Stimulated activated CD4-positive, alpha-beta T cell treated with anti-CD3 and anti-CD28 coated beads, Interleukin-2, amount 100 ng/mL, for 24 hours (primary cell): Measurements from ENCODE around the gene RAB5IF.
"Not testable (repeated sequence)": the region's sequence is repeated elsewhere in the genome, so short reads cannot be mapped to it uniquely, and the experiment has no call there.

Source experiments
- DNase-seq, 2 donors: peaks; one replicate each; pipeline ENCODE4 v3.0.0-alpha.2; 2020

Gene RAB5IF, protein sequence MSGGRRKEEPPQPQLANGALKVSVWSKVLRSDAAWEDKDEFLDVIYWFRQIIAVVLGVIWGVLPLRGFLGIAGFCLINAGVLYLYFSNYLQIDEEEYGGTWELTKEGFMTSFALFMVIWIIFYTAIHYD

DNA sequence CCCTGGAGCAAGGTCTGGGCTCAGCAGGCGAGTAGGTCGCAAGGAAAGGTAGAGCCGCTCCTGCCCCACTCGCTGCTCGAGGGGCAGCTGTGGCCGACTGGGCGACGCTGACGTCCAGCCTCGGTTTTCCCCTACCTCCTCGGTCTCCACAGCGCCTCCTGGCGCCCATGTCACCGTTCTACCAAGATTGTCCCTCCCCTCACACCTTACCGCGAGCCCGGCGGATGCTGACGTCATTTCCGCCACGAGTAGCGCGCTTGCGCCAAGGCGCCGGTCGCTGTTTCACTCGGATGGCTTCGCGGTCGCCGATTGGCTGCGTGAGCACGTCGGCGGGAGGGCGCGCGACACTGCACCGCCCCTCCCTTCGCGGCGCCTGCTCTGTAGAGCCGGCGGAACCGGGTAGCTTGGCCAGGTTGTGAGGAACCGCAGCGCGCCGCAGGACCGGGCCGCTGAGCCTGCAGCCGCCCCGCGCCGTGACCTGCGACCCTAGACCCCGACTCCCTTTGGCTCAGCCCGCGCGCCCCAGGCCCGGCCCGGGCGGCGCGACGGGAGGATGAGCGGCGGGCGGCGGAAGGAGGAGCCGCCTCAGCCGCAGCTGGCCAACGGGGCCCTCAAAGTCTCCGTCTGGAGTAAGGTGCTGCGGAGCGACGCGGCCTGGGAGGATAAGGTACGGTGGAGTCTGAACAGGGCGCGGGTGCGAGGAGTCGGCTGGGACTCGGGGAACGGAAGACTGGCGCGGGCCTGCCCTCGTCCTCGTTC is at the start of gene RAB5IF:
Gene RAB5IF, plus strand, starts transcription at position 381 of the 759 bp plus-strand sequence. Its CDS starts 173 bp downstream, at position 554.
- peak; percentile 99 for DNase-seq

DNA sequence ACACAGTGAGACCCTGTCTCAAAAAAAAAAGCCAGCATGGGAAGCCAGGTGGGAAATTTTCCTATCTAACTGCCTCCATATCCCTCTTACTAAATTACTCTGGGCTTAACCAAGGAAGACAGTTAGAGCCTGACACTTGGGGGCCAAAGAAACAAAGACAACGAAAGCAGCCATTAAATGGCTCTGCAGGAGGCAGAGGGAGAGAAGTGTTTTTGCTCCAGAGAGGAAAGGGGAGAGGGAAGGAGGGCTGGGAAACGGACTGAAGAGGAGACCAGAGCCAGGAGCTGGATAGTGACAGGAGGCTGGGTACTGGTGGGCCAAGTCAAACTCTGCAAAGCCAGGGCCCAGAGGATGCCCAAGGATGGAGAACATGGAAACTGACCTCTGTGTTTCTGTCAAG is 42.9 kb upstream of the RAB5IF start:
- DNase-seq = no peak

DNA sequence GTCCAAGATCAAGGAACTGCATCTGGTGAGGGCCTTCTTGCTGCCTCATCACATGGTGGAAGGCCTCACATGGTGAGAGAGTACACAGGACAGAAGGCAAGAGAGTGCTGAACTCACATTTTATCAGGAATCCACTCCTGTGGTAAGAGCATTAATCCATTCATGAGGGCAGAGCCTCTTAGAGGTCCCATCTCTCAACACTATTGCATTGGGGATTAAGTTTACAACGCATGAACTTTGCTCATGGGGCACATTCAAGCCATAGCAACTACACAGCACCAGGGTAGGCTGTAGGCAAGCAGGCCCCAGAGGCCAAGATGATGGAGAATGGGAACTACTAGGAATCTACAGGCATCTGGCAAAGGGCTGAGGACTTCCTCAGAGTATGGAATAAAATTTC is 42.2 kb upstream of the RAB5IF start:
- no peak for DNase-seq

DNA sequence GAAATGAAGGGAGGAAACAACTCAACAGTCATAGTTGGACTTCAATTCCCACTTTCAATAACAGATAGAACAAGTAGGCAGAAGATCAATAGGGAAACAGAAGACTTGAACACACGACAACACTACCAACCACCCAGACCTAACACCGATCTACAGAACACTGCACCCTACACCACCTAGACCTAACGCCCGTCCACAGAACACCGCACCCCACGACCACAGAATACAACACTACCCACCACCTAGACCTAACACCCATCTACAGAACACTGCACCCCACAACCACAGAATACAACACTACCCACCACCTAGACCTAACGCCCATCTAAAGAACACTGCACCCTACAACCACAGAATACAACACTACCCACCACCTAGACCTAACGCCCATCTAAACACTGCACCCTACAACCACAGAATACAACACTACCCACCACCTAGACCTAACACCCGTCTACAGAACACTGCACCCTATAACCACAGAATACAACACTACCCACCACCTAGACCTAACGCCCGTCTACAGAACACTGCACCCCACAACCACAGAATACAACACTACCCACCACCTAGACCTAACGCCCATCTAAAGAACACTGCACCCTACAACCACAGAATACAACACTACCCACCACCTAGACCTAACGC is 41.4 kb upstream of the RAB5IF start:
- DNase-seq = not testable (repeated sequence)

DNA sequence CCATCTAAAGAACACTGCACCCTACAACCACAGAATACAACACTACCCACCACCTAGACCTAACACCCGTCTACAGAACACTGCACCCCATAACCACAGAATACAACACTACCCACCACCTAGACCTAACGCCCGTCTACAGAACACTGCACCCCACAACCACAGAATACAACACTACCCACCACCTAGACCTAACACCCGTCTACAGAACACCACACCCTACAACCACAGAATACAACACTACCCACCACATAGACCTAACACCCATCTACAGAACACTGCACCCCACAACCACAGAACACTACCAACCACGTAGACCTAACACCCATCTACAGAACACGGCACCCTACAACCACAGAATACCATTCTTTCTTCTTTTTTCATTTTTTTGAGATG is 40.9 kb upstream of the RAB5IF start:
- DNase-seq = not testable (repeated sequence)

DNA sequence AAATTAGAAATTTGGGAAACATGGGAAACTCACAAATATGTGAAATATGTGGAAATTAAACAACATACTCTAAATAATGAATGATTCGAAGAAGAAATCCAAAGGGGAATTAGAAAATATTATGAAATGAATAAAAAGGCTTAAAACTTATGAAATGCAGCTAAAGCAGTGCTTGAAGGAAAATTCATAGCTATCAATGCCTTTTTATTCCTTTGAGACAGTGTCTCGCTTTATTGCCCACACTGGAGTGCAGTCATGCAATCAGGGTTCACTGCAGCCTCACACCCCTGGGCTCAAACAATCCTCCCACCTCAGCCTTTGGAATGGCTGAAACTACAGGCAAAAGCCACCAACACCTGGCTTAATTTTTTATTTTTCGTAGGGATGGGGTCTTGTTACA is 40.1 kb upstream of the RAB5IF start:
- no peak for DNase-seq

DNA sequence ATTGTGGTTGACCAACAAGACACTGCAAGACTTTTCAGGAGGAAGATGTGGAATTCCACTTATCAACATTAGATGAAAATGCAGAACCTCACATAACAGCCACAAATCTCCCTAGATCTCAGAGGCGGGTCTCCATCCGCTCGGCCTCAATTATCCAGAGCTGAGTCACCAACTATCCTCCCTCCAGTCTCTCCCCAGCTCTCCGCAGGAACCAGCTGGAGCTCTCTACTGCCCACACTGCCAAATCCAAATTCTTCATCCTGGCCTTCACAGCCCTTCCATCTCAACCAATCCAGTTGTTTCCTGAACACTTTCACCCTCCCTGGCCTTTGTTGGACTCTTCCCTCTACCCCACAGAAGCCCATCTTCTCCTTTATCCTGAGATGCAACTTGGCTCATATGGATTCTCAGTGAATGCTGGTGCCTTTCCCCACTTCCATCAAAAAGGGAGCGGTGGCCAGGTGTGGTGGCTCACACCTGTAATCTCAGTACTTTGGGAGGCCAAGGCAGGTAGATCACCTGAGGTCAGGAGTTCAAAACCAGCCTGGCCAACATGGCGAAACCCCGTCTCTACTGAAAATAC is 35.6 kb upstream of the RAB5IF start:
- DNase-seq = no peak

DNA sequence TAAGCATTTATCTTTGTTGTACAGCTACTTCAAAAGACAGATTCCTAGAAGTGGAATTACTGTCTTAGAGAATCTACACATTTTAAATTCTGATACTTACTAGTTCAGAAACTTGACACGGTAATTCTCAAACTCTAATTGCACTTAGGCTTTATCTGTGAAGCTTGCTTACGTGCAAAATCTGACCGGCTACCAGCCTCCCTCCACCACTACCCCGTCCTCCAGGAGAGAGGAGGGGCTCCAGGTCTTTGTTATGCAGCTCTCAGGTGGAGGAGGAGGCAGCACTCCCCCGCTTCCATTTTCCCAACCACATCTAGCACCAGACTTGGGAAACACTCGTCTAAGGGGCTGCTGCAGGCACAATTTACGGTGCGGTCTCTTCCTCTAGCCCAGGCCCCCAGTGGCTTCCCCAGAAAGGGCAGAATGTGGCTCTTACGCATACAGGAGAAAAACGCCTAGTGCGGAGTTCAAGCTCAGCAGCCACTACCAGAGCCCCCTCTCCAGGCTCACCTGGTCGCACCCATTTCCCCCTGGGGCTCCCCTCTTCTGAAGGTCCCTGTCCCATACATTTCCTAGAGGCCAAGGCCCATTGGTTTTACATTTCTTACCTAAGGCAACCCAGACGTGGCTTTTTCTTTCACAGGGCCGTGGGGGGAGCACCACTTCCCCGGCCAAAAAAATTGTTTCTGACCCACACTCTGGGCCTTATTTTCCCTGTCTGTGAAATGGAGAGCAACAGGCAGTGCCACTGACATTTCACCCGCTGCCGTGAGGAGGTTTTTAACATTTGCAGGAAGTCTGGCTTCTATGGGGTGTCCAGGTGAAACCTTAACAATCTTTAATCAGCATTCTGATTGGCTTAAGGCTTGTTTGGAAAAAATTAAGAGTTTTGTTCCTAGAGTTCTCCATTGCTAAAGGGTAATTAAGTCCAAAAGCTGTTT is 33.7 kb upstream of the RAB5IF start:
- DNase-seq = no peak

DNA sequence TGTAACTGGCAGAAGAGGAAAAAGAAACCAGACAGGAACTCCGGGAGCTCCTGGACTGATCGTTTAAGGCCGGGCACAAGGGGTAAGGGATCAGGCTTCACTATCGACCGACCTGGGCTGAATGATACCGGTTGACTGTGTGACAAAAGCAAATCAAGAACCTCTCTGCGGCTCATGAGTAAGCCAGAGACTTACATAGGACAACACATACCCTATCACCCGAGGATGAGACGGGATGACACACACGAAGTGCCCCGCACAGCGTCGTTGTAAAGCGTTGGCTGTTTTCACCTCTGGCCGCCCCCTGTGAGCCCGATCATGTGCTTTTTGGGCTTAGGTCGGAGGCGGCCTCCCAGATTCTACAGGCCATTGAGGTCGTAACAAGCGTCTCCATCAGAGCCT is 32.9 kb upstream of the RAB5IF start:
- peak; percentile 67 to 78 for DNase-seq

DNA sequence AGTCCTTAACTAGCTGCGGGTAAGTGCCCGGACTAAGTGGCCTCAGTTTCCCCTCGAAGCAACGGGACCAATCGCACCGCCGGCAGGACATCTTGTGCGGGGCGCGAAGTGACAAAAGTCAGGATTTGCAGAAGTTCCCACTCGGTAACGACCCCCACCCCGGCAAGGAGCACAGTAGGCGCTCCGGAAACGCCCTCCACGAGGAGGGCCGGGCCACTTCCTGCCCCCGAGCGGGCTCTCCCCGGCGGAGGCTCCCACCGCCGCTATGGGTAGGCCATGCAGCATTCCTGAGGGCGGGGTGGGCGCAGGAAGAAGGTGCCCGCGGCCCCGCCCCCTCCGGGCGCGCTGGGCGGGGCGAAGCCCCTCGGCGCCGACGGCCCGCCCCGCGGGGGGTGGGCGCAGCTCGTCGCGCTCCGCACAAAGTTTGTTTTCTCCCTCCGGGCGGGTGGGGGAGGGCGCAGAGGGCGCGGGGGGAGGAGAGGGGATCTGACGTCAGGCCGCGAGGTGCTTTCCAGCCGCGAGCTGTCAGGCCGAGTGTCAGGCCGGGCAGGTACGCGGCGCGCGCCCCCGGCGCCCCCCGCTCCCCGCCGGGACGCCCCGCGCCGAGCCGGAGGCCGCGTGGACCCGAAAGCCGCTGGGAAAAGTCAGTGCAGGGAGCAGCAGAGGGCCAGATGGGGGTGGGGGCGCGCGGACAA is 32.3 kb upstream of the RAB5IF start, which contains the start of gene TGIF2:
Gene TGIF2, plus strand, starts transcription at position 495 of the 695 bp plus-strand sequence. CDS start 5,178 bp downstream, outside the sequence.
- DNase-seq = peak; percentile 86

DNA sequence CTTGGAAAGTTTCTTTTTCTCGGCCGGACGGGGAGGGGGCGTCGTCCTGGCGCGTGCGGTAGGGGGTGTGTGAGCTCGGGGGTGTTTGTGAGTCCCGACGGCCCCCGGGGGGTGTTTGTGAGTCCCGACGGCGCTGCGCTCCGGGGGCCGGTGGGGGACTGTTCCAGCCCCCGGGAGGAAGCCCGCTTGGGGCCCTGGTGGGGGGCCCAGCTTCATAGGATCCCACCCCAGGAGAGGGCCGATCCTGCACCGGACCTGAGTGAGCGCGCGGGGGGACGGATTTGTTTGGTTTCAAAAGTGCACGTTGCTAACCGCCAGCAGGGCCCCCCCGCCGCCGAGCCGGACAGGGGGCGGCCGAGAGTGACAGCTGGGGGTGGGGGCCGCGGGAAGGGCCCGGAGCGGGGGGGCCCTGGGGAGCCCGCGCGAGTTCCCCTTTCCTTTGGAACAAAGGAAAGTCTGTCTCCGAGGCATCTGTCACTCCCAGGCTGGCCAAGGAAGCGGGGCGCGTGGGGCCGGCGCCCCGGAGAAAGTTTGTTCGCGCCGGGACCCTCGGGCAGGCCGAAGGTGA is 31.7 kb upstream of the RAB5IF start:
- peak; percentile 33 to 53 for DNase-seq

DNA sequence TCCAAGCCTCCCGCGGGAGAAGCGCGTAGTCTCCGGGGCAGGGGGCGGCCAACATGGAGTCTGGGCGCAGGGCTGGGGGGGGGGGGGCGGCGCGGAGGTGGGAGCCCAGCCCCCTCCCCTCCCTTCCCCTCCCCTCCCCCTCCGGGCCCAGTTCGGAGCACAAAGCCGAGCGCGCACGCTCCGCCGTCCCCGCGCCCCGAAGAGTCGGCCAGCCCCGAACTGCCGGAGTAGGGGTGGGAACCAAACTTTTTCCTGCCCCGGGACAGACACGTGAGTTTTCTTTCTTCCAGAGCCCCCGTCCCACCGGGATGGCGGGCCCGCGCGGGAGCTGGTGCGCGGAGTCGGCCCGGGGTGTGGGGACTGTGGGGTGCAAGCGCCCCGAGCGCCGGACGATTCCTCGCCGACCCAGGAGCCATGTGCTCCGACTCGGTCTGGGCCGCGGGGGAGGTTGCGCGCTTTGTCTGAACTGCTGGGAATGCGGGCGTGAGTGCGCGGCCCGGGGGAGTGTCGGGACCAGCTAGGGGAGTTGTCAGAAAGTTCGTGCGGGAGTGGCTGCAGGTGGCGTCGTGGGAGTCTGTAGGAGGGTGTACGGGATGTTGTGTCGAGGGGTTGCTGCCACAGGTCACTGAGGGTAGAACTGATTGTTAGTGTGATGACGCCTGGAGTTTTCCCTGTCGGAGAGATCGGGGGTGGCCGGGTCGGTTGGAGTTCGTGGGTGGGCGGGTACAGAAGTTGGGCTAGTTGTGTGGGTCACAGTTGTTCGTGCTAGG is 31.0 kb upstream of the RAB5IF start:
- DNase-seq = peak; percentile 59 to 61

DNA sequence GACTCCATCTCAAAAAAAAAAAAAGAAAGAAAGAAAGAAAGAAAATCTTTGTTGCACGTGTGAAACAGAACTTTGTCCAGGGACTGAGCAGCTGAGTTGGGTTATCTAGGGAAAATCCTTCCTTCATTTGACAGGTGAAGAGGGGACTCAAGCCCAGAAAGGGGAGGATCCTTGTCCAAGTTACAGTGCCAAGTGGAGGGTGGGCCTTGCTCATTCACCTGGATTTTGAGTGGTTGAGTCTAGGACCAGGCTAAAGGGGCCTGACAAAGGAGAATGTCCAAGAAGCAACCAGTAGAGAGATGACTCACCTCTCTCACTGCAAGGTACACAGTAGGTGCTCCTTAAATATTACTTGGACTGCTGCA is 29.5 kb upstream of the RAB5IF start:
- no peak for DNase-seq

DNA sequence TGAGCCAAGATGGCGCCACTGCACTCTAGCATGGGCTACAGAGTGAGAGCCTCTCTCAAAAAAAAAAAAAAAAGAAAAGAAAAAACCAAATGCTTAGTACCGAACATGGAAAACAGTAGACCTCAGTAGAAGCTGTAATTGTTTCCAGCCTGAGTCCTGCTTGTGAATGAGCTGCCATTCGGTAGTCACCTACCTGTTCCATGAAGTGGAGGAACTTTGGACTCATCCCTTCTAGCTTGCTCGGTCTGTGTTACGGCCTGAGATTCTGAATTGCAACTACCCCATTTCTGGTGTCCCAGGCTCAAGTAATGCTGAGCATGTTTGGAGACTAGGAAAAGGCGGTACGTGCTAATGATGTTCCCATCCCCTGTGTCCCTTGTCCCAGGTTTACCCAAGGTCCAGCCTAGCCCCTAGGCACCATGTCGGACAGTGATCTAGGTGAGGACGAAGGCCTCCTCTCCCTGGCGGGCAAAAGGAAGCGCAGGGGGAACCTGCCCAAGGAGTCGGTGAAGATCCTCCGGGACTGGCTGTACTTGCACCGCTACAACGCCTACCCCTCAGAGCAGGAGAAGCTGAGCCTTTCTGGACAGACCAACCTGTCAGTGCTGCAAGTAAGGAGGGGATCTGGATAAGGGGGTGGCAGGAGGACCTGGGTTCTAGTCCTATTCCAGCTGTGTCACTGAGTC is 27.1 kb upstream of the RAB5IF start:
- no peak for DNase-seq

DNA sequence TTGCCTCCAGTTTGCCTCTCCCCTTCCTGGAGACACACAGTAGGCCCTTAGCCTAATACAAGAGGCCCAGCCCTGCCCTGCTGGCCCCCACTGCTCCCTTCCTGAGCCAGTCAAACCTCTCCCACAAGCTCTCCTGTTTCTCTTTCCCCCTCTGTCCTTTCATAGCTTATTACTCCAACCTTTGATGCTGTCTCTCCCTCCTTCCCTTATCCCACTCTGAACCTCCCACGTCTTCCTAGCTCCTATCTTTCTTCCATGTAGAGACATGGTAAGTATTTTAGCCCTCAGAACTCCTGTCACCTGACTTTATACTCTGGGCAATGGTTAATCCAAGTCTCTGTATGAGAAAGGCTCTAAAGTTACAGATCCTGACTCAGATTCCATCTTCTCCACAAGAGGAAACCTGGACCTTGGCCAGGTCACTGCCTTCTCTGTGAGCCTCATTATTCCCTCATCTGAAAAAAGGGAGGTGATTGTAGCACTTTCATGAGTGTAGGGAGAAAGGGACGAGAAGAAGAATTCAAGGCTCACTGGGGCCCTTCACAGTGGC is 25.5 kb upstream of the RAB5IF start:
- DNase-seq = no peak

DNA sequence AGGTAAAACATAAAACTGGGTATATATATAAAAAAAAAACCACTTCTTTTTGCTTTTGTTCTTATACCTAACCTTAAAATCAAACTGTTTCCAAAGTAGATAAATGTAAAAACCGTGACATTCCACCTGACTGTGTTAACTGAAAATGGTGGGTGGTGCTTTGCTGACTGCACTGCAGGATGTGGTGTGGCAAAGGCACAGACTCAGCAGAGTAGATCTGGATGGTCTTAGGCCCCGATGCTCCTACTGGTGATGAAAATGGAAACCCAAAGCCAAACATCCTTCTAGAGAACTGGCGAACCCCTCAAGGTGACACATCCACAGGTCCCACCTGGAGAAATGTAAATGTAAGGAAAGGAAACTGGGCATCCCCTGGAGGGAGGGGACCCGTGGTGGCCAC is 23.3 kb upstream of the RAB5IF start:
- DNase-seq = no peak

DNA sequence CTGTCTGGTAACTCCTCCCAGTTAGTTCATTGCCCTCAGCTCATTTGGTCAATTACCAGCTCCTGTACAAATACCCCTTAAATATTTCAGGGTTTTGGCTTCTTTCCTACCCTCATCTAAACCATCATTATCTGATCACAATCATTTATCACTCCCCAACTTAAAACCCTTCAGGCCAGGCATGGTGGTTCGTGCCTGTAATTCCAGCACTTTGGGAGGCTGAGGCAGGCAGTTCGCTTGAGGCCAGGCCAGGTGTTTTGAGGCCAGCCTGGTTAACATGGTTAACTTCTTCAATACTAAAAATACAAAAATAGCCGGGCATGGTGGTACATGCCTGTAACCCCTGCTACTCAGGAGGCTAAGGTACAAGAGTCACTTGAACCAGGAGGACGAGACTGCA is 22.8 kb upstream of the RAB5IF start:
- DNase-seq = no peak

DNA sequence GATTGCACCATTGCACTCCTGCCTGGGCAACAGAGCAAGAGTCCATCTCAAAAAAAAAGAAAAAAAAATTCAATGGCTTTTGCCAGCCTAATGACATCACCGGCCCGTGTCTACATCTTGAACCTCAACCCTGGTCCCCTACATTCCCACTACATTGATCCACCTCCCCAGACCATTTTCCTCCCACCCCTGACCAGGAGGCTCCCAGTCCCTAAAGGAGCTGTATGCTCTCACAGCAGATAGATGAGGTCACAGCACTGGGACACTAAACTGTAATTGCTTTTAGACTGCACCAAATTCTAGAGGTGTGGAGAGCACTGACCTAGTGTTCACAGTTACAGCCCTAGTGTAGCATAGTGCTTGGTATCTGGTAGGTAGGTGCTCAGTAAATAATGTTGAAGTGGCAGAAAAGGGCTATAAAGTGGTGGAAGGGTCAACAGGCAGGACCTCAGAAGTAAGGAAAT is 21.5 kb upstream of the RAB5IF start:
- DNase-seq = no peak

DNA sequence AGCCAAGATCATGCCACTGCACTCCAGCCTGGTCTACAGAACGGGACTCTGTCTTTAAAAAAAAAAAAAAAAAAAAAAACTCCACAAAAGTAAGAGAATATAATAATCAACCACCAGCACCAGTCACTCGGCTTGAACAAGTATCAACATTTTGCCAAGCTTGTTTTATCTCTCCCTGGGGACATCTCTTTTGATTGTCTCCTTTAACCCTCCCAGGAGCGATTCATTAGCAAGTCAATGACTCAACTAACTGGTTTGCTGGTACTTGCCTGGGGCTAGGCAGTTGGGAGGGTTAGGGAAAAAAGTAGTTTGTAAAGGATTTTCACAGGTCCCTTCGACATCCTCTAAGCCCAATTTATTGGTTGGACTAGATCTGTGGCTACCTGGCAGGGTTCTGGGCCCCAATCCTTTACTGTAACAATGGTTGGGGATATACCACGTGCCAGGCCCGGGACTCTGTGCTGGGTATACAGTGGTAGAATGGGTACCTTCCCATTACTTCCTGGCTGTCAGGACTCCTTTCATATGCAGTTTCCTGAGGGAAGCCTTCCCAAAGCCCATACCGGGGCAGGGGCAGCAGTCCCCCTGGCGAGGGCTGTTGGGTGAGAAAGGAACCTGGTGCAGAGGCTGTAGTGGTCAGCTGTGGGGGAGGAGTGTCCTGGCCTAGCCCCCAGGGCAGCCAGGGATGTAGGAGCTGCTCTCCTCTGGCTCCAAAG is 20.0 kb upstream of the RAB5IF start:
- DNase-seq = no peak
